ENCODE data around the gene NOC4L. TPM values are rescaled to one million over a fixed set of nuclear protein-coding genes. Genes with fewer than 3 reads are reported as not detected.

NOC4L gene
- total and polyA plus RNA-seq, 2 donors (not counting 3 experiments of a cell fraction or from before 2014, with no cell fraction given): 19.4 to 29.4 TPM

GRCh38 chr12:132158677-132159554 is 14.7 kb downstream of the NOC4L start:
- no peak overlapping the region for H2AFZ ChIP-seq (ENCODE audit: low read depth, low read length)
- peaks cover 0 to 2% of the 10 kb centered on the region in 2 experiments for H3K36me3 ChIP-seq (ENCODE audit: control insufficient read depth in 2 of 2, extremely low read depth in 1 of 2, insufficient read depth in 2 of 2, low read length in 2 of 2)
- TF ChIP-seq MYC (IDR thresholded peaks at IDR 0.05; ENCODE audit: low read depth, low read length) (no peak), CTCF (IDR thresholded peaks at IDR 0.05; ENCODE audit: extremely low read depth in 1 of 2, insufficient read depth in 1 of 2, low read depth in 1 of 2, low read length in 2 of 2) (no peak), POLR2AphosphoS5 (IDR thresholded peaks at IDR 0.05; ENCODE audit: insufficient read depth, low read depth, low read length) (no peak), JUN (IDR thresholded peaks at IDR 0.05; ENCODE audit: borderline replicate concordance, insufficient read depth, insufficient read length, low read depth) (no peak)
- dilution Hi-C loops (cut with MboI; ENCODE audit: extremely low pct_ligation_motif_present, low sequenced_read_pairs) (no loop called here), intact Hi-C loops (cut with micrococcal nuclease) (no loop called here)
- no peak overlapping the region for H3K27ac ChIP-seq (ENCODE audit: insufficient read depth, low read depth, low read length)
- no peak overlapping the region for H3K4me3 ChIP-seq (replicated peaks in 1 of 3; ENCODE audit: insufficient read depth in 1 of 3, low read depth in 1 of 3, low read length in 3 of 3)
- no peaks in the 10 kb centered on the region for H3K79me2 ChIP-seq (ENCODE audit: control insufficient read depth, insufficient read depth, low read length)
- no peaks in the 10 kb centered on the region for H3K4me1 ChIP-seq (ENCODE audit: control insufficient read depth, extremely low read depth, insufficient read depth, low read length)
- ChIA-PET POLR2A (no interaction called here), CTCF (interaction anchor here (1.3 kb wide), 1 partner anchor 60 kb away, joined by 3 read pairs; no protein-coding TSS in a partner anchor)
- H4K20me1 ChIP-seq (replicated peaks; ENCODE audit: control insufficient read depth, extremely low read depth, insufficient read depth, low read length): no peaks in the 10 kb centered on the region
- FAIRE-seq (no peak), DNase-seq (ENCODE audit: low read depth, low spot score) (no peak)
- H3K27me3 ChIP-seq (ENCODE audit: control insufficient read depth in 2 of 2, insufficient read depth in 2 of 2, low read length in 2 of 2): no peaks in the 10 kb centered on the region
- no peak overlapping the region for H3K4me2 ChIP-seq (ENCODE audit: insufficient read depth, low read length)
- no peak overlapping the region for H3K9ac ChIP-seq (replicated peaks; ENCODE audit: extremely low read depth, insufficient read depth, low read length)
- BruUV-seq (replicated peaks): no TSS peak
- no peaks in the 10 kb centered on the region for H3K9me3 ChIP-seq (replicated peaks; ENCODE audit: control insufficient read depth, insufficient read depth, low read length)
- no peaks in the 10 kb centered on the region for H3K9me1 ChIP-seq (replicated peaks; ENCODE audit: control insufficient read depth, extremely low read depth, insufficient read depth, low read length)
